ENCODE data around the gene LILRB2.
"Not testable (repeated sequence)": the region's sequence is repeated elsewhere in the genome, so short reads cannot be mapped to it uniquely, and the experiment has no call there.

LILRB2 gene

DNA sequence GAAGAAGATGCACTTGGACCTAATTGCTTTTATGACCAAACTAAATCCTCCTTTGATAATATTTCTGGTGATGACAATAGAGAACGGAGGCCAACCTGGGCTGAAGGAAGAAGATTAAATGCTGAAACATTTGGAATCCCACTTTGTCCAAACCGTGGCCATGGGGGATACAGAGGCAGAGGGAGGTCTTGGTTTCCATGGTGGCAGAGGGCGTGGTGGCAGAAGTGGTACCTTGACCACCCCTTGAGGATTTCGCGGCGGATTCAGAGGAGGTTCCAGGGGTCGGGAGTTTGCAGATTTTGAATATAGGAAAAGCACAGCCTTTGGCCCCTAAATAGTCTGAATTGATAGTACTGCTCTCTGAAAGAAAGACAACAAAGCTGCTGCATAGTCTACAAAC is 50.9 kb downstream of the LILRB2 start:
- Histone ChIP-seq H3K4me3 (ENCODE audit: low read length) (no peak overlapping the region), H3K36me3 (replicated peaks; ENCODE audit: insufficient read depth, low read length) (no peaks in the 10 kb centered on the region), H3K9me2 (replicated peaks; ENCODE audit: insufficient read depth, low read length) (no peaks in the 10 kb centered on the region), H3K4me2 (ENCODE audit: low read depth, low read length) (no peak overlapping the region), H3K4me1 (ENCODE audit: low read length) (no peaks in the 10 kb centered on the region), H4K20me1 (ENCODE audit: insufficient read depth, low read length) (no peaks in the 10 kb centered on the region), H3K9me3 (replicated peaks; ENCODE audit: insufficient read depth, low read length) (no peaks in the 10 kb centered on the region), H3K9ac (ENCODE audit: low read length) (no peak overlapping the region), H3K79me2 (ENCODE audit: low read length) (no peaks in the 10 kb centered on the region), H3K27me3 (replicated peaks; ENCODE audit: insufficient read depth, low read length) (peaks cover 21% of the 10 kb centered on the region), H3K27ac (ENCODE audit: low read length) (no peak overlapping the region), H3F3A (ENCODE audit: insufficient read depth, low read length) (no peaks in the 10 kb centered on the region), H2AFZ (ENCODE audit: low read length) (no peak overlapping the region)
- no peak for TF ChIP-seq EZH2 (optimal IDR thresholded peaks at IDR 0.05; ENCODE audit: low read depth, low read length)
- TF ChIP-seq EZH2phosphoT487 (IDR thresholded peaks at IDR 0.05; ENCODE audit: low read length), result no peak
- TF ChIP-seq, protein P1, sequence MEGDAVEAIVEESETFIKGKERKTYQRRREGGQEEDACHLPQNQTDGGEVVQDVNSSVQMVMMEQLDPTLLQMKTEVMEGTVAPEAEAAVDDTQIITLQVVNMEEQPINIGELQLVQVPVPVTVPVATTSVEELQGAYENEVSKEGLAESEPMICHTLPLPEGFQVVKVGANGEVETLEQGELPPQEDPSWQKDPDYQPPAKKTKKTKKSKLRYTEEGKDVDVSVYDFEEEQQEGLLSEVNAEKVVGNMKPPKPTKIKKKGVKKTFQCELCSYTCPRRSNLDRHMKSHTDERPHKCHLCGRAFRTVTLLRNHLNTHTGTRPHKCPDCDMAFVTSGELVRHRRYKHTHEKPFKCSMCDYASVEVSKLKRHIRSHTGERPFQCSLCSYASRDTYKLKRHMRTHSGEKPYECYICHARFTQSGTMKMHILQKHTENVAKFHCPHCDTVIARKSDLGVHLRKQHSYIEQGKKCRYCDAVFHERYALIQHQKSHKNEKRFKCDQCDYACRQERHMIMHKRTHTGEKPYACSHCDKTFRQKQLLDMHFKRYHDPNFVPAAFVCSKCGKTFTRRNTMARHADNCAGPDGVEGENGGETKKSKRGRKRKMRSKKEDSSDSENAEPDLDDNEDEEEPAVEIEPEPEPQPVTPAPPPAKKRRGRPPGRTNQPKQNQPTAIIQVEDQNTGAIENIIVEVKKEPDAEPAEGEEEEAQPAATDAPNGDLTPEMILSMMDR (IDR thresholded peaks at IDR 0.05; ENCODE audit: low read length), result no peak
- DNase-seq, result no peak

DNA sequence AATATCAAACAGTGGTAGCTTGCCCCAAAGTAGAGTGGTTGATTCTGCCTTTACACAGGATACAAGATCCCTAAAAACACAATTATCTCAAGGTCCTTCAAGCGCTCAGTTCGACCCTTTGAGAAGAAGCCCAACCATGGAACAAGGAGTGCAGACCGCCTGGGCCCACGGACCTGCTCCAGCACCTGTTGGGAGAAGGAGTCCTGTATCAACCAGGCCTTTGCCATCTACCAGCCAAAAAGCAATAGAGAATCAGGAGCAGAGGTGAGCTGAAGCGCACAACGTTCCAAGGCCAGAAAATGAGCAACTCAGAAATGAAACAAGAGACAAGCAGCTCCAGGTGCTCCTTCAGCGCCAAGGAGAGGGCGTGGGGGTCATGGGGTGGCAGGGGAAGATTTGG is 51.8 kb downstream of the LILRB2 start:
- no peak overlapping the region for H3K27ac ChIP-seq (ENCODE audit: low read length)
- no peaks in the 10 kb centered on the region for H4K20me1 ChIP-seq (ENCODE audit: insufficient read depth, low read length)
- no peak overlapping the region for H3K9ac ChIP-seq (ENCODE audit: low read length)
- H3K9me3 ChIP-seq (replicated peaks; ENCODE audit: insufficient read depth, low read length), result no peaks in the 10 kb centered on the region
- H3K79me2 ChIP-seq (ENCODE audit: low read length), result no peaks in the 10 kb centered on the region
- no peak overlapping the region for H3K4me2 ChIP-seq (ENCODE audit: low read depth, low read length)
- no peak overlapping the region for H2AFZ ChIP-seq (ENCODE audit: low read length)
- H3K4me3 ChIP-seq (ENCODE audit: low read length), result no peak overlapping the region
- no peaks in the 10 kb centered on the region for H3K4me1 ChIP-seq (ENCODE audit: low read length)
- H3K27me3 ChIP-seq (replicated peaks; ENCODE audit: insufficient read depth, low read length), result peaks cover 20% of the 10 kb centered on the region
- H3F3A ChIP-seq (ENCODE audit: insufficient read depth, low read length), result no peaks in the 10 kb centered on the region
- TF ChIP-seq EZH2 (optimal IDR thresholded peaks at IDR 0.05; ENCODE audit: low read depth, low read length), result no peak
- TF ChIP-seq, protein P1 (IDR thresholded peaks at IDR 0.05; ENCODE audit: low read length), result no peak
- TF ChIP-seq EZH2phosphoT487 (IDR thresholded peaks at IDR 0.05; ENCODE audit: low read length), result no peak
- DNase-seq, result no peak
- H3K36me3 ChIP-seq (replicated peaks; ENCODE audit: insufficient read depth, low read length), result no peaks in the 10 kb centered on the region
- H3K9me2 ChIP-seq (replicated peaks; ENCODE audit: insufficient read depth, low read length), result no peaks in the 10 kb centered on the region

DNA sequence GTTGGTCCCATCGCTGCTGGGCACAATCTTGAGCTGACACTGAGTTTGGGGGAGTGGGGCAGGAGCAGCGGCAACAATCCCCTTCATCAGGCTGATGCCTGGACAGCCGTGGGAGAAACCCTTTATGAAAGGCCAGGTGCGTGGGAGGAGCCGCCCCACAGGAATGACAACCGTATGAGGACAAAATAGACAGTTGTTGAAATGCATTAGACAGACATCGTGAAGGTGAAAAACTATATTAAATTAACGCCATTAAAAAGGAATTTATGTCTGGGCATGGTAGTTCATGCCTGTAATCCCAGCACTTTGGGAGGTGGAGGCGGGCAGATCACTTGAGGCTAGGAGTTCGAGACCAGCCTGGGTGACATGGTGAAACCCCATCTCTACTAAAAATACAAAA is 56.3 kb downstream of the LILRB2 start:
- not testable (repeated sequence) for H3K27me3 ChIP-seq (replicated peaks; ENCODE audit: insufficient read depth, low read length)

DNA sequence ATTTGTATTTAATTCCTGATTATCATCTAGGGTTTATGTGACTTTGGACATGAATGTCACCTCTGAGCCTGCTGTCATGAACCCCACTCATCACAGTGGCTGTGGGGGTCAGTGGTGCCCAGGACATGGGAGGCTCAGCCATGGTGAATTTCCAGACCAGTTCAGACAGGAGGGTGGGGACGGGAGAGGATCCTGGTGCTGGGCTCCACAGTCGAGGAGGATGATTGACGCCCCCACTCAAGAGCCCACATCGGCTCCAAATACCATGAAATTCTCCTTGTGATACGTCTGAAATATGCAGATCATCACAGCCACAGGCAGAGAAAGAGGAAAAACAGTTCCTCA is 57.0 kb downstream of the LILRB2 start:
- H3K27me3 ChIP-seq (replicated peaks; ENCODE audit: insufficient read depth, low read length); H3K9me2 ChIP-seq (replicated peaks; ENCODE audit: insufficient read depth, low read length); H3F3A ChIP-seq (ENCODE audit: insufficient read depth, low read length); H3K79me2 ChIP-seq (ENCODE audit: low read length); H2AFZ ChIP-seq (ENCODE audit: low read length); H3K36me3 ChIP-seq (replicated peaks; ENCODE audit: insufficient read depth, low read length); H3K9me3 ChIP-seq (replicated peaks; ENCODE audit: insufficient read depth, low read length); DNase-seq; H3K9ac ChIP-seq (ENCODE audit: low read length); H3K27ac ChIP-seq (ENCODE audit: low read length); H3K4me1 ChIP-seq (ENCODE audit: low read length); H4K20me1 ChIP-seq (ENCODE audit: insufficient read depth, low read length); H3K4me3 ChIP-seq (ENCODE audit: low read length); H3K4me2 ChIP-seq (ENCODE audit: low read depth, low read length): not testable (repeated sequence)

More for the DNA sequence above, 56.3 kb downstream of the LILRB2 start:
- not testable (repeated sequence) for H3K4me1 ChIP-seq (ENCODE audit: low read length); H3K9me3 ChIP-seq (replicated peaks; ENCODE audit: insufficient read depth, low read length); H3K4me3 ChIP-seq (ENCODE audit: low read length); H3K27ac ChIP-seq (ENCODE audit: low read length); H2AFZ ChIP-seq (ENCODE audit: low read length); H3K79me2 ChIP-seq (ENCODE audit: low read length); H3F3A ChIP-seq (ENCODE audit: insufficient read depth, low read length); H3K4me2 ChIP-seq (ENCODE audit: low read depth, low read length); H3K36me3 ChIP-seq (replicated peaks; ENCODE audit: insufficient read depth, low read length); H4K20me1 ChIP-seq (ENCODE audit: insufficient read depth, low read length); DNase-seq; H3K9ac ChIP-seq (ENCODE audit: low read length); H3K9me2 ChIP-seq (replicated peaks; ENCODE audit: insufficient read depth, low read length)

Data from MM.1S (cell line).